HuH-7.5 (cell line): ENCODE measurements around the gene KLHL29.

Source experiments
- DNase-seq: peaks from one replicate; pipeline ENCODE4 v3.0.0; 2011; ENCODE audit warnings: low spot score

Gene KLHL29

DNA sequence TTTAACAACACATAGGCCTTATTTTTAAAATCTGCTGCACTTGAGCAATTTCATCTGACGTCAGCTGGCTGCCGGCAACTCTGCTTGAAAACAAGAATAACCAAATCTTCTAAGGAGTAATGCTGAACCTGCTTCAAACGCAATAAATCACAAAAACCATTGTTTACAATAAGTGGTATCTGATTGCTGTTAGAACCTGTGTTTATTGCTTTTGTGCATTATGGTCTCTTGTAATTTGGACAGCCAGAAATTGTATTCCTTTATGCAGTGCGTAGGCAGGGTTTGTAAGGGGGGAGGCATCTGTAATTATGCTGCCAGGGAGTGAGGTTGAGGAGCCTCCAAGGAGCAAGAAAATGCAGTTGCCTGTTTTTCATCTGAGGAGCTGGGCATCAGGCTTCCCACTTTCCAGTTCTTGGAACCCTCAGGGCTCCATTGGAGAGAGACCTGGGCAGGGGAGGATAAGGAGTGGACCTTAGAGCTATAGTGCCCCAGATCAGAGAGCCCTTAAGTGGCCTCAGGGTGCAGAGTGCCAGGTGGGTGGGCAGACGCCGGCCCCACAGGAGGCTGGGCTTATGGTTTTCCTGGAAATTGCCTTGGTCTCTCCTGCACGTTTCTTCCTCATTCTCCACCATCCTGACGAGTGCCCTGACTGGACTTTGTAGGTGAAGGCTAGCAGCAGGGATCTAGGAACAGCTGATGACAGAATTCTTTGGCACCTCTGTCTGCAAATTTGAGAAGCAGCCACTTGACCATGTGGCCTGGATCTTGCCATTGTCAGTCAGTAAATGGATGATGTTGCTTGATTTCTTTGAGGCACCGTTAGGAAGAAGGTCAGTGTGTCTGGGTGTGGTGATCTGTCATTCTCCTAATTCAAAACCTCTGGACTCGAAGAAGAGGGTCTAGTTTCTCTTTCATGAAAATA, 129.2 kb downstream of the KLHL29 start:
- DNase-seq: no peak

DNA sequence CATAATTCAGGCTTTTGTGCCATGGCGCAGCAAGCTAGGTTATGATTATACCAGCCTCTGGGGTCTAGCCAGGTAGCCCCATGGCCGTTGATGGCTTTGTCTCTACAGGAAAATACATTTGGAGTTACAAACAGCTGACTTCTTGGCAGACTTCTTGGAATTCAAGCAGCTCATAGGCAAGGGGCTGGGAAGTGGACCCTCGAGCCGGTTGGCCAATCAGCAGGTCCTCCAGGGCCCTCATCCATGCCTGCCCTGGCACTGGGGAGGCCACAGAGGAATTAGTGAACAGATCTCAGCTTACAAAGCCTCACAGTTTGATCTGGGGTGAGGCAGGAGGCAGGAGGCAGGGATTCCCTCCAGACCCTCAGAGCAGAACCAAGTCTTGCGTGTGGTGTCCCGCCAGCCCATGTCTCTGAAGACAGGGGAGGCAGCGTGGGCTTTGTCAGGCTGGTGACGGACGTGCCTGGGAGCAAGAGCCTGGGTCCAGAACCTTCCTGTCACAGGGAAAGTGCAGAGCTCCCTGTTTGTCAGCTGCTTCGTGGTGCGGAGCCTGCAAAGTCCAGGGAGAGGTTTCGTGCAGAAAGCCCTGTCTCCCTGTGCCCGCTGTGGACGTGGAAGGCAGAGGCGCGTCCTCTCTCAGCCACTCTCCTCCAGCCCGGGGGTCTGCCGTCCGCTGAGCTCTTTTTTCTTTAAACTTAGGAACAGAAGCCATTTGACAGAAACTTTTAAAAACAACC, 131.7 kb downstream of the KLHL29 start:
- no peak for DNase-seq

DNA sequence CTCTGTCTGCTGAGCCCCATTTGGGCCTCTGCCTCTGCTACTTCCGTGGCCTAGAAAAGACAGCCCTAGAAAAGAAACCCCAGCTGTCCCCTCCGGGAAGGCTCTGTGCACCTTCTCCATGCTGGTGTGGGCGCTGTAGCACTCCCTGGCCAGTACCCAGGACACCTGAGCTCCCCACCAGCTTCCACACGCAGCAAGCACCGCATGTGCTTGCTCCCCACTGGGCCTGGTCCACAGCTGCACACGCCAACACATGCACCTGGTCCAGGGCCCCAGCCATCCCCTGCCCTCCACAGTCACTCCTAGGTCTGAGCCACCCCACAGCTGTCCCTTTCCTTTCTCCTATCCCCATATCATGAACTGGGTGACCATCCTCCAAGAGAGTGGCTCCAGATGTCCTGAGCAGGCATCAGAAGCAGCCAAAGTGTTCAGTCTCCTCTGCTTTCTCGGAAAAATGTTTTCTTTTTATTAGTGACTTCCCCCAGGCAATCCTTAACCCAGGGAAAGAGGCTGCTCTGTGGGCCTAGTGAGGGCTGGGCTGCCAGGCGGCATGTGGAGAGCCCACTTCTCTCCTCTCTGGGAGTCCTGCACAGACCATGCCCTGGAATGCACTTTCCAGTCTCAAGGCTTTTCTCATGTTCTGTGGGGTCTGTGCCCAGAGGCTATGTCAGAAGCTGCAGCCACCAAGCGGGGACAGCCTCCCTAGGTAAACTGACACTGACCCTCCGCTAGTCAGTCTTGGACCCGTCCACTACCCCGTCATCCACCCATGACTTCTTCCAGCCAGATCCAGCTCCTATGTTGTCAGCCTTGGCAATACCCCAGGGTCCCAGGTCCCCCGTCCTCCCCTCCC, 133.7 kb downstream of the KLHL29 start:
- no peak for DNase-seq

DNA sequence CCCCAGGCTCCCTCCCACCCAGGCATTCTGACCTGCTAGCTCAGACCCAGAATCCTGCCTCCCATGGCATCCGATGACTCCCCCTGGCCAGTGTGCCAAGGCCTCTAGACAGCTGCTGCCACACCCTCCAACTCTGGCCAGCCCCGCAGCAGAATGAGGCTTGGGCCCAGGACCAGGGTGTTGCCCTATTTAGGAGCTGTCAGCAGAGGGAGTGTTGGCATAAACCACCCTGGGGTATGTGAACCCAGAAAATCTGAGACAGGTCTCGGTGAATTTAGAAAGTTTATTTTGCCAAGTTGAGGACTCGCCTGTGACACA, 134.3 kb downstream of the KLHL29 start:
- DNase-seq: no peak

DNA sequence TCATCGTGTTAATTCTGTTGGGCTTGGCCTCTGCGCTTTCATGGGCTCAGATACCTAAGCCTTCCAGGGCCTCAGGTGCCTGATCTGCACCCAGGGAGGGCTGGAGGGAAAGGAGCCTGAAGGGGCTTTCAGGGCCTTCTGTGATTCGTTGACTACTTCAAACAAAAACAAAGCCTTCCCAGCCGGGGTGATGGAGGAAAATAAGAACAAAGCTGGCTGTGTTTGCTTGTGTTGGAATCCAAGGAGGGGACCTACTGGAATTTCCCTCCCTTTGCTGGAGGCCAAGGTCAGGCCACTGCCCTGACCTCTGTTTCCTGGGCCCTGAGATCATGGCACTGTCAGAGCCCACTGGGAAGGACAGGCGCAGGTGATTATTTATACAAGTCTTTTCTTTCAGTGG, 135.3 kb downstream of the KLHL29 start:
- peak; percentile 72 for DNase-seq

DNA sequence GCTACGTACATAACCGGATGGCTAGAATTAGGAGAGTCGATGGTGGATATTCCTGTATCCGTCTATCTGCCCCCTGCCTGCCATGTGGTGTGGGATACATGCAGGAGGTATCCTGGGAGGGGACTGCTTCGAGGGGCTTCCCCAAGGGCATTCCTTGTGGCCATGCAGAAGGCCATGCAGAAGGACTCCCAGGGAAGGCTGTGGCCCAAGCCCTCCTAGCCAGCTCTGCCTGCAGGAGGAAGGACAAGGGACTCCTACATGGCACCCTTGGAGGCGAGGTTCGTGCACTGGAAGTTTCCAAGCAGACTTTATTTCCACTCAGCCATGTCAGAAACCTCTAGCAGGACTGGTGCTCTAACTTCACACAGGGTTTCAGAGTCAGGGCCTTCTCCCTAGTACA, 136.1 kb downstream of the KLHL29 start:
- no peak for DNase-seq

DNA sequence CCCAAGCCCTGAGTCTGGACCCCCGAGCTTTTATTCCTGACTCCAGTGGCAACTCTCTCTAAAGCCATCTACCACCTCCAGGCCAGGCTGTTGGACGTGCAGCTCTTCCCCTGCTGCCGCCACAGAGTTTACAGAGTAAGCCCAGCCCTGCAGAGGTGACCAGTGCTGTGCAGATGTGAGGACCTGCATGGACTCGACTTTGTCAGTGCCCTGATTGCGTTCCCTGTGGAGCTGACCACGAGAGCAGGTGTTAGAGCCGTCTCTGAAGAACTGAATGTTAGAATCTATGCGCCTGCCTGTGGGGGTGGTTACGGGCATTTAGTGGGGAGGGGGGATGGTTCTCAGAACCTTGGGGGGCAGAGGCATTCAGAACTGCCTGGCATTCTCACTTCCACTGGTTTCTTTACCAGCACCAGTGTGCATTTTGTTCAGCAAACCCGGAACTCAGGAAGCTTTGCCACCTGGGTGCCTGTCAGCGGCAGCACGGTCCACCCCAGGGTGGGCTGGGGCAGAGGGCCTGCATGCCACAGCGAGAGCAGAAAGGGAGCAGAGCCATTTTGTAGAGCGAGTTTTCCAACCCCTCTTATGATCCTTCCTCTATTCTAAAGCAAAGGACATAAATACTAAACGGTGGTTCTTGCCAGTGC, 137.9 kb downstream of the KLHL29 start:
- DNase-seq: no peak

DNA sequence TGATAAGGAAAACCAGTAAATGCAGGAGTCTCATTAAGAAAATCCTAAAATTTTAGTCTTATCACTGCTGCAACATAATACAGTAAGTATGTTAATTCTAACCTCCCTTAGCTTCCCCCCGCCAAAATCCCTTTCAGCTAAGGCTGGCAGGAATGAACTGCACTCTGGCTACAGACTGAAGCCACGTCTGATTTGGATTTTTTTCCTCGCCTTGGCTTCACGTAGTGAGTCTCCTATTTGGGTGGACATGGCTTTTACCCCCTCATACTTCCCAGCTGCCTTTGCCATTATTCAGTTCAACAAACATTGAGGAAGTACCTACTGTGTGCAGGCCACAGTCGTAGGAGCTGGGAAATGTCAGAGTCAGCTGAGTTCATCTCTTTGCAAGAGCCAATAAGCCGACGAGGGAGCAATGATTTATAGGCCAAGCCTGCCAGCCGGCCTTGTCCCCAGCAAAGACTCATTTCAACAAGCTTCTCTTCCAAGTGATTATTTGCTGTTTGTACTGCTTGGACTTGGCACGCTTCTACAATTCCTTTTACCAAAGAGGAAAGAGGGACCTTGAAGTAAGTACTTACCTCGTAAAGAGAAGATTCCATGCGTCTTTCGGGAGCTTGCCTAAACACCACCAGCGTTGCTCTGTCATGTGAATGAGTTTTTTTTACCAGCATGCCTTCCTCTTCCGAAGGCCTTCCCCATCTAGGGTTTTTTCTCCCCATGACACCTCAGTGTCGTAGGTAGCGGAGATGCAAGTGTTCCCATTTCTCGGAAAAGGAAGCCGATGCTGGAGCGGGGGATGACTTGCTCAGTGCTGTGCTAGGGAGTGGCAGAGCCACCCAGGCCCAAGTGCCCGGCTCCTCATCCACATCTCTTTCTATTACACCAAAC, 138.6 kb downstream of the KLHL29 start:
- no peak for DNase-seq

DNA sequence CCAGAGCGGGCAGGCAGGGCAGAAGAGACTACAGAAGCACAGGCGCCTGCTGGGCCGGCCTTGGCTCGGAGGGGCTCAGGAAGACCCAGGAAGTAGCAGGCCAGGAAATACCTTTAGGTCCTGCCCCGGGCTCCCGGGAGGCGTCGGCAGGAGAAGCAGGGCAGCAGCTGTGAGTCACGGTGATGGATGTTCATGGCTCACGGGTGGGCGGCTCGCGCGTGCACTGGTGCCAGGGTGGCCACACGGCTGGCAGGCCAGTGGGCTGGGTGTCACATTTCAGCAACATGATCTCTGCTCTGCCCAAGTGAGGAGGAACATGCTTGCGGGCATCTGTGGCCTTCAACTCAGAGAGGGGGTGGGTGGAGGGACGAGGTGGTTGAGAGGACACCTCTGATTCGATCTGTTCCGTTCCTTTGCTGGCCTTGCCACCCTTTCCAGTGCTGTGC, 139.3 kb downstream of the KLHL29 start:
- no peak for DNase-seq

DNA sequence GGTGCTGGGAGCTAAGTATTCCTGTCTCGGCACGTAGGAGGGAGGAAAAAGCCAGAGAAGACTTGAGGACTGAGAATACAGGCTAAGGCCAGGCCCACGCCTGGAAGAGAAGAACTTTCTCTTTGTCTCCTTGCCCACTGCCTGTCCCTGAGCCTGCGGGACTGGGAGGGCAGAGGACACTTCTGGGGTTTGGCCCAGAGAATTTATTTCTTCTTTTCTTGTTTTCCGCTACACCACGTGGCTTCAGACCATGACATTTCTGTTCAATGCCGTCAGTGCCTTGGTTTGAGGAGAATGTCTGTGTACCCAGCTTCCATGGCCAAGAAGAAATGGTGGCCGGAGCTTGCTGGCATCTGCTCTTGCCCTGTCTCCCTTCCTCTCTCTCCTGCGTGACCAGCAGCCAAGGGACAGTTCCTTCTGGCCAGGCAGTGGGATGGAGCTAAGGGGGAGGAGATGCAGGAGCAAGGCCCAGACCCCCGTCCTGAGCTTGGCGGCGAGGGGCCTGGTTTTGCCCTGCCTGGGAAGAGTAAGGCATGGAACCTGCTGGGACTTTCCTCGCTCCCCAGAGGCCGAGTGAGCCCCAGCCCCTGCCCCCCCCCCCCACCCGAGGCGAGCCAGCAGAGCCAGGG, 140.3 kb downstream of the KLHL29 start:
- no peak for DNase-seq

DNA sequence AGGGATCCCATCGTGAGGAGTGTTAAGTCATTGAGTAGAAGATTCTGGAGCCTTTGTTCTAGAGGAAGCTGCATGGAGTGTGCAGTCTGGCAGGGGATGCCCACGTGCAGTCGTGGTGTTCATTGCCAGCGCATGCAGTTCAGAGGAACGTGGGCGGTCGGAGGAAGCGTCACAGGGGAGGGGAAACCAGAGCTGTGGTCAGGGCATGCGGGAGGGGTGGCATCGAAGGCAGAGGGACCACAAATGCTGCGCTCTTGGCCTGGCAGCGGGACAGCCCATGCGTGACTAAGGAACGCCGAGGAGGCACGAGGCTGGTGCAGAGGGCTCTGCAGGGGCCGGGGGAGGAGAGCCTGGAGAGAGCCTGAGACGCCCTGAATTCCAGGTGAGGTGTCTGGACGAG, 141.1 kb downstream of the KLHL29 start:
- no peak for DNase-seq

DNA sequence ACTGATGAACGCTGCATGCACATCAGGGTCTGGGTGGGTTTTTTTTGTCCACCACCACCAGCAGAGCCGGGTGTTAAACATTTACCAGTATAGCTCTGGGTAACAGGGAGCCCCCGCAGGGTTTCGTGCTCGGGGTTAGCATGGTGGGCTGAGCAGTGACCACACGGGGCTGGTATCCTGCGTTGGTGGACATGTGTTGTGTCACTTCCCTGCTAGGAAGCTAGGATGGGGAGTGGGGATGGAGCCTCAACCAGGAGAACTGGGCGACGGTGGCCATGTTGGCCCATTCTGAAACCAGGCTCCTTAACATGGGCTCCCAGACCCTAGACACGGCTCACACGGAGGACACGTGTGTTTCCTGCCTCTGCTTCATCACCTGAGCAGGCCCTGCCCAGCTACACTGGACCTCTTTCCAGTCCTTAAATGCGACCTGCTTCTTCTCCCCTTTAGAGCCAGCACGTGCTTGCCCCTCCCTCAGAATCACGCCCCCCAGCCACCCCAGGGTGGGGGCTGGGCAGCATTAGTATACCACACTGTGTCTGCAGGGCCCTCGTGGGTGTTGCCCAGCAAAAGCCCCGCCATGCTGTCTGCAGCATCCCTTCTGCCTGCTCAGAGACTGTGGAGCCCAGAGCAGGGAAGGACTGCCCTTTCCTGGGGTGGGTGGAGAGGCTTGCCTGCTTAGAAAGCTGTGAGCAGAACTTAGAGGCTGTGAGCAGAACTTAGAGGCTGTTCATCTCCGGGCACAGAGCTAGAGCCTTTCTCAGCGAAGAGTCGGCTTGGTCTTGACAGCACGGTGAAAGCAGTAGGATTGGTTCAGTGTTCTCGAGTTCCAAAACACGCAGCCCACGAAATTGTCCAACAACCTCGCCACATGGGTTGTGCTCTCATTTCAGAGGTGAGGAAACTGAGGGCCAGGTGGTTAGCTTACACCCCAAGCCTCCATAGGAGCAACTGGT, 142.1 kb downstream of the KLHL29 start:
- DNase-seq: no peak

DNA sequence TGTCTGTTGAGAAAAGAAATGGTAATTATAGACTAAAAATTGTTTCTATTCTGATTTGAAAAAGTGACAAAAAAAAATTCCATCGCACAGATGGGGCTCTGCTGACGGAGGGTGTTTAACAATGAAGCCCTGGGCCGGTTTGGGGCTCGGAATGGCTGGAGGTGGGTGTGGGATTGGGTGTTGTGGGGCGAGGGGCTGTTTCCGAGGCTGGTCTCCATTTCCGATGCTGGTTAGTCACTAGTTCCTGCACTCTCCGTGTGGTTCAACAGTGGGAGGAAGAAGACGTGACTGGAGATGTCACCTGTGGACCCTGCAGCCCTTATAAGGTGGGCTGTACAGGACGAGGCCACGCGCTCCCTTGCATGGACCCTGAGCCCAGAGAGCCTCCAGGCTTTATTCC, 143.2 kb downstream of the KLHL29 start:
- no peak for DNase-seq

DNA sequence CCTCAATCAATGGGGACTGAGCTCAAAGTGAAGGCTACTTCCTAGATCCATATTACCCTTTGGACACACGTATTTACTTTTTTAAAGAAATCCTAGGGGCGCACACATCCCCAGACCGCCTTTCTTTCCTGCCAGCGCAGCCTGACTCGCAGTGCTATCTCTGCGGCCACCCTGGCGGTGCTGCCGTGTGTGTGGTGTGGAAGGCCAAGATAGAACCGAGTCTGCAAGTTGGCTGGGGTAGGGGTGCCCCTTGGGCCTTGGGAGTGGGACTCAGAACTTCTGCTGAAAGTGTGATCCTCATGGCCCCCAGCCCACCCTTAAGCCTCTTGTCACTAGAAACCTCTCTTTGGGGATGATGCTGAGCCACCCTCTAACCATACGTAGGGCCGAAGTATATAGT, 143.7 kb downstream of the KLHL29 start:
- DNase-seq: no peak

DNA sequence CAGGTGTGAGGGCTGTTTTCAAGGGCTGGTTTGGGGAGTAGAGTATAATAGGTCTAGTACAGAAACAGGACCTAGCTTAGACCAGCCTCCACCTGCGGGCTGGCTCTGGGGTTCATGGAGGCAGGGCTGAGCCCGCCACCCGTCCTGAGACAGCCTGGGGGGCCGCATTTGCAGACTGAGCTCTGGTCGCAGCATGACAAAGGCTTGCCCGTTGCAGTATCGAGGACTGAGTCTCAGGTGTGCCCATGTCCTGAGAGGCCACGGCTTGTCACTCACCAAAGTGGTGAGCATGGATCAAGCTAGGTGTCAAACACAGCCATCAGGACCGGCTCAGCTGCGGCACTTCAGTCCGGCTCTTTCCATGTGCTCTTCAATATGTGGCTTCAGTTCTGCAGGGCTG, 144.7 kb downstream of the KLHL29 start:
- DNase-seq: no peak

DNA sequence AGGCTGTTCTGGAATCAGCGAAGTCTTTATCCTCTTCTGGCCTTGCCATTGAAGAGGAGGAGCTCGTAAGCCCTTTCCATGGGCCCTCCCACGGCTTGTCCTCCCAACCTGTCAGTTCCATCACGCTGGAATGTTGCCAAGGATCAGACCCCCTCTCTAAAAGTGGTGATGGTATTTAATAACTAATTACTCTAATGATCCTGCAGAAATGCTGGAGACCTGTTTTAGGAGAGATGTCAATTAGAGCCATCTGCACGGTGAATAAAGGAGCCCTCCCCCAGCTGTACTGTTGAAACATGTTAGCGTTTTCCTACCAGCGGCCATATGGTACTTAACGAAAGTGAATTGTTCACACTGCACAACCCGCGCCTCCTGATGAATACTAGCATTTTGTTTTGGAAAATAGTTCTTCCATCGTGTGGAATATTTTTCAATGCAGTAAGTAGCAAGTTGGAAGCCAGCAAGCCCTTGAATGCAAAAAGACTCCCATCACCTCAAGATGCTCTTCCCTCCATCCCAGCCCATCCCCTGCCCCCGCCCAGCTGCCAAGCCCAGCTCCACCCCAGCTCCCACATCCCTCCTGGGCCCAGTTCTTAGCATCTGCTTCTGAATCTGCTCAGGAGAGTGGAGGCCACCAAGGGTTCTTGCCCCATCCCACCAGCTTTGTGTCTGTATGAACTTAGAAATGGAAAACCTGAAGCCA, 145.4 kb downstream of the KLHL29 start:
- no peak for DNase-seq

DNA sequence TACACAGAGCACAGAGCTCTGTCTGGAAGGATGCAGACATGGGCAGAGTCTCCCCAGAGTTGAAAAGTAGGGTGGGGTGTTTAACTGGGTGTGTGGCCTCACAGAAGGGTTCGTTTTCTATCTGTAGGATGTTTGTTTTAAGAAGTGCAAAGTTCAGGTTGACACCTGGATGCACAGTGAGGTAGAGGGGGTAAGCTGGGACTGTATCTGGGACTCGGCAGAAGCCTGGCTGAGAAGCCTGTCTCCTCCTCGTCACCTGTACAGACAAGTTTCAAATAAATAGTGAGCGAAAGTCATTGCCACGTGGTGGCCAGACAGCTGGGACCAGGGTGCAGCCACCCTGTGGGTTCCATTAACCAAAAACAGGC, 145.9 kb downstream of the KLHL29 start:
- no peak for DNase-seq

DNA sequence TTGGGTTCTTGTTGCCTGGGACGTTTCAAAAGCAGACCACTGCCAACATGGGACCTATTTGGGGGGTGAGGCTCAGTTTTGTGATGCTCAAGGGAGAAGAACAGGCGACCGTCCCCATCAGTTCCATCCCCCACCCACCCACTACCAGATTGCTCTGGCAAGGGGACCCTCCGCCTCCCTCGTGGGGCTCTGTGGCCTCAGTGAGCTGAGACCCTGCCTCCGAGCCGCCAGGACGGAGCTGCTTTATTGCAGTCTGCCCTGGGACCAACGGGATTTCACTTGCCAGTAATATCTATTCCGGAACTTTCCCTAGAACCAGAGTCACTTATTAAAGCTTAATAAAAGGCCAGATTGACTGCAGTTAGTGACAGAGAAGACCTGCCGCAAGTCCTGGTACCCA, 146.3 kb downstream of the KLHL29 start:
- no peak for DNase-seq

DNA sequence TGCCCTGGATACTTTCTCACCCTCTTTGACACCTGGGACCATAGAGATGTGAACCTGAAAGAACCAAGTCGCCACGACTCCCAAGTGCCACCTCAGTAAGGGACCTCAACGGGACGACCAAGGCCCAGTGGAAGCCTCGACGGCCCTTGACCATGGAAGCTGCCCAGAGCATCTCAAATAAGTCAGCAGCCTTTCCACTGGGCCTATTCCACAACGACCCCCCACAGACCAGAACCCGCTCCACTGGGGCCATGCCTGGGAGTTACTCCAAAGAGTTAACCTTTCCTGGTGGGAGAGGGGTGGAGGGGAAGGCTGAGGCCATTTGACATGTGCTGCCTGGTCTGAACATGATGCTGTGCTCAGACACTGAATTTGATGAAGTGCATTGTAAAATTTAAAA, 146.9 kb downstream of the KLHL29 start:
- DNase-seq: no peak
